HG02852 (cell line): ENCODE measurements around the gene LFNG.

Experiments used
- ATAC-seq: cut with Tn5 transposase; IDR thresholded peaks from one replicate; pipeline ENCODE4 v1.9.1; 2021; ENCODE audit warnings: mild to moderate bottlenecking, moderate library complexity; ENCODE audit not compliant: unreplicated experiment

The LFNG gene

GRCh38 chr7:2516194-2516555, 3.4 kb upstream of the LFNG start:
- ATAC-seq = no peak

GRCh38 chr7:2517026-2517425, 2.5 kb upstream of the LFNG start:
- ATAC-seq = no peak

- no peak for ATAC-seq
Observed at GRCh38 chr7:2517678-2518507, 1.7 kb upstream of the LFNG start.

DNA sequence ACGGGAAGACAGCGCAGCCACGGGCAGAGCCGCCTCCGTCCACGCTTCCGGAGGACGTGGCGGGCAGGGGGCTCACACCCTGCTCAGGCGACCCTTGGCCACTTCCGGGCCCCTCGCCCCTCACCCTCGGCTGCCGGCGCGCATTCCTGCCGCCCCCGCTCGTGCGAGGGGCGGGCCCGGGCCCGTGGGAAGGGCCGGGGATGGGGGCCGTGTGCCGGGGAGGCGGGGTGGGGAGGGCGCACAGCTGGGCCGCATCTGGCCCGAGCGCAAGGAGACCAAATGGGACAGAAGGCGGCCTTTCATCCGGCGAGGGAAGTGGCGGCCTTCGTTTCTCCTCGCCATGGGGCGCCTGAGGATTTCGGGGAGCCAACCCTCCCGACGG, 846 bp upstream of the LFNG start:
- ATAC-seq = no peak

- no peak for ATAC-seq
Observed at GRCh38 chr7:2520131-2520760, 672 bp downstream of the LFNG start.

- no peak for ATAC-seq
Observed at GRCh38 chr7:2520761-2521290, 1.3 kb downstream of the LFNG start.

DNA sequence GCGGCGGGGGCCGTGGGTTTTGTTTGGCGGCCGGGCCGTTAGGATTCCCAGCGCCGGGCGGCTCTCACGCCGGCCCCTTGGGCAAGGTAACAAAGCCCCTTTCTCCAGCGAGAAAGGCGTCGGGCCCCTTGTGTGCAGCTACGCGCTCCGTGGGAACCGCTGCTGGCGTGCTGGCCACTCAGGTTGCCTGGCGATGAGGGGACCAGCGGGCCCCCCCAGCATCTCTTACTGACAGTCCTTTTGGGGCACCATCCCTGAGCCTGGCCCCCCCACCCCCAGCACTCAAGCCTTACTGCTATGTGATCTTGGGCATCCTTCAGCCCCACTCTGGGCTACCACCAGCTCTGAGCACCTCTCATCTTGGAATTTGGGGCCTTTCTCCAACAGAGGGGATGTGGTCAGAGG, 1.8 kb downstream of the LFNG start:
- ATAC-seq = no peak

DNA sequence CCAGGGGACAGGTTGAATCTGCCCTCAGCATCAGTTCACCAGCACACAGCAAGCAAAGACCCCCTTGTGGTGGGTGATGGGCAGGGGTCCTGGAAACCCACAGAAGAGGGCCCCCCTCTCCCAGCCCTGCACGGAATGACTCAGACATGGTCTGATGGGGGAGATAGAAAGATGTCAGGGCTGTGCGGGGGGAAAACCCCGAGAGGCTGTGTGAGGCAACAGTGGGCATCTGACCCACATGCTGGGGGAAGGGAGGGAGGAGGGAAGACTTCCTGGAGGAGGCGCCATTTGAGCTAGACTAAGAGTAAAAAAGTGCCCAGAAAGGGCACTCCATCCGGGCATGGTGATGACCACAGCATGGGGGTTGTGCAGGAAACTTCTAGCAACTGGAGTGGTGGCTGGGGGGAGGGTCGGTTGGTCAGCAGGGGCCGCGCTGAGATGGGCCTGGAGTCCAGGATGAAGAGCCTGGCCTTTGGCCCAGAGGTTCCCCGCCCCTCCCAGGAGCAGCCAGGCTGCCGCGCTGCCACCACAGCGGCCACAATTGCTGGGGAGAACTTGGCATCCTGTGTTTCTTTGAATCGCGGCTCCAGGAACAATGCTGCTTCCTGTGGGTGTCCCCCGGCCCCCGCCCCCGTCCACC, 2.5 kb downstream of the LFNG start:
- ATAC-seq = no peak

- ATAC-seq = no peak
Observed at GRCh38 chr7:2522780-2523433, 3.3 kb downstream of the LFNG start.

- ATAC-seq = no peak
Observed at GRCh38 chr7:2523461-2523936, 3.9 kb downstream of the LFNG start.

GRCh38 chr7:2523941-2524807, 4.6 kb downstream of the LFNG start:
- ATAC-seq = no peak

DNA sequence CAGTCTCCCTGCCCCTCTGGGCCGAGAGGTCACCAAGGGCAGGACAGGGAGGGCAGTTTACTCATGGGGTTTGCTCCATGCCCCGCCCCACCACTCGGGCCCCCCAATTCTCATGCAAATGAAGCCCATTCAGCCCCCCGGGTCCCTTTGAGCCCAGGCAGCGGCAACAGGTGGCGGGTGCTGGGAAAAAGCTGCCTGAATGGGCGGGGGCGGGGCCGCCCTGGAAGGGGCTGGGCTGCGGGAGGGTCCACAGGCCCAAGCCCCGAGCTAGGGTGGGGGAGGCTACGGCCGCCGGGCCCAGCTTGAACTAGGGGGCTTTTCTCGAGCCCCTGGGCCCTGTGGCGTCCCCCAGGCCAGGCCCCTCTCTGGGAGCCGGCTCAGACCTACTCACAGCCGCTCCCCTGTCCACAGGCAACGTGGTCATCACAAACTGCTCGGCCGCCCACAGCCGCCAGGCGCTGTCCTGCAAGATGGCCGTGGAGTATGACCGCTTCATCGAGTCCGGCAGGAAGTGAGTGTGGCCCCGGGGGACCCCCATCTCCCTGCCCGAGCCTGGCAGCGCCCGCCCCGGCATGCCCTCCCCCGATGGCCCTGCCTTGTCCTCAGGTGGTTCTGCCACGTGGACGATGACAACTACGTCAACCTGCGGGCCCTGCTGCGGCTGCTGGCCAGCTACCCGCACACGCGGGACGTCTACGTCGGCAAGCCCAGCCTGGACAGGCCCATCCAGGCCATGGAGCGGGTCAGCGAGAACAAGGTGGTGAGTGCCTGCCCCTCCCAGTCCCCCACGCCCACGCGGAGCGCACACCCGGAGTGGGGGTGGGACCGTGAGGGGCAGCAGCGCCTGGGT, 5.5 kb downstream of the LFNG start:
- ATAC-seq = no peak

DNA sequence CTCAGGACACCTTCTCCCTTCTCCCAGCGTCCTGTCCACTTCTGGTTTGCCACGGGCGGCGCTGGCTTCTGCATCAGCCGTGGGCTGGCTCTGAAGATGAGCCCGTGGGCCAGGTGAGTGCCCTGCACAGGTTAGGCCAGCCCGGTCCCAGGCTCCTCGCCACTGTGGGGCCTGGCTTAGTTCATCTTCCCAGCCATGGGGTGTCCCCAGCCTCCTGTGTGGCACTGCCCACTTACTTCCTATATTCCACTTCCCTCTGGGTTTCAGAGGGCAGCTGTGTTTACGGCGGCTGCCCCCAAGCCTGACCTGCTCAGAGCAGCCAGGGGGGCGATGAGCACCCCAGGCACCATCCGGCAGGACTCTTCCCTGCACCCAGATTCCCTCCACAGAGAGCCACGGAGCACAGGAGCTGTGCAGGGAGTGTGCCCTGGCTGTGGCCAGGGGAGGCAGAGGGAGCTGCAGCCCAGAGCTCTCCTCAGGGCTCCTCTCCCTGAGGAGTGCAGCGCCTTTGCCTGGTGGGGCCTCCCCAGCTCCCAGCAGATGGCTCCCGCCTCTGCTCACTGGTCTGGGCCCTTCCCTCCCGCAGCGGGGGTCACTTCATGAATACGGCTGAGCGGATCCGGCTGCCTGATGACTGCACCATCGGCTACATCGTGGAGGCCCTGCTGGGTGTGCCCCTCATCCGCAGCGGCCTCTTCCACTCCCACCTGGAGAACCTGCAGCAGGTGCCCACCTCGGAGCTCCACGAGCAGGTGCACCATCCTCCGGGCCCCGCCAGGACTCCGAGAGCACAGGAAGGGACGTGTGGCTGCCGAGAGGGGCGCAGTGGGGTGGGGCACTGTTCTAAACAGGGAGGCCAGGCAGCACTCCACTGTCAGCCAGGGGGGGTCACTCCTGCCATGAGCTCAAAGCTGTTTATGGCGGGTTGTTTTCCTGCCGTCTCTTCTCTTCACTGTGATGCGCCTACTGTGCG, 6.4 kb downstream of the LFNG start:
- no peak for ATAC-seq

GRCh38 chr7:2526659-2527504, 7.3 kb downstream of the LFNG start:
- ATAC-seq = no peak

DNA sequence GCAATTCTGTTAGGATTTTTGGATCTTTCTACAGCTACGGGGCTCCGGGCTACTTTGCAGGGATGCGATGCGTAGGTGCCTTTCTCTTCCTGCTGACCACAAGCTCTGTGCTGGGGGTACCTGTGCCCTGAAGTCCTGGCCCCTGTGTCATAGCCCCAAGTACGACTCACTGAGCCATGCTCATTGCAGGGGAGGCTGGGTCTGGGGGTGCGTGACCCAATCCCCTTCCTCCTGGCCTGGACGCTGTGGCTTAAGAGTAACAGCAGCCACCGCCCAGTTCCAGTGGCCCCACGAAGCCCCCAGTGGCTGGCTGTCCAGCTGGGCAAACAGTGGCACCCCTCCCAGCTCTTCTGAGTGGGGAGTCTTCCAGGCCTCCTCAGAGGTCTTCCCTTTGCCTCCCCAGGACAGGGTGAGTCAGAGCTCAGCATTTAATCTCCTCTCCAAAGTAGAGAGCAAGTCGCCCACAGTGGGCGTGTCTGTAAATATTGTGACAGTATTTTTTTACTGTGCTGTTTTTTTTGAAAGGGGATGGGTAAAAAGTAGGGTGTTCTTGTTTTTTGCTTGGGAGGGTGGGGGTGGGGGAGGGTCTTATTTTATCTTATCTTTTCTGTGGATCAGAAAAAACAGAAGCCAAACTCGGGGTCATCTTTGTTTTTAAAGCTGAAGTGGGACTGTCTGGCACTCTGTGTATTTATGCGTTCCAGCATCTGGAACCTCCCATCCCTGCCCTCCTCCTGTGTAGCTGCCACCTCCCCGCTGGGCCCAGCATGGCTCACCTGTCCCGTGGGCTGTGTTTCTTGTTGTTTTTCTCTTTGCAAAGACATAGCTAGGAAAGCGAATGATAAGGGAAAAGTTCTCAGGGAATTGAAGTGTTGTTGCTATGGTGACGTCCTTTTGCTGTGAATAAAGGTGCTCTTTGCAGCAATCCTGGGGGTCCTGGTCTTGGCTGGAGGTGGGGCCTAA, 8.2 kb downstream of the LFNG start:
- ATAC-seq = no peak

GRCh38 chr7:2528481-2529095, 9.0 kb downstream of the LFNG start:
- ATAC-seq = no peak
